HEK293 (cell line): ENCODE results near the gene PGAM5.

Experiments
- CTCF ChIA-PET: fragments of 350-600 bp; formaldehyde crosslinking; extraction: SDS; loops from one replicate; lab custom pipeline; 2021; ENCODE audit warnings: antibody characterized with exemption; lab: Yijun Ruan, JAX
- POLR2A ChIA-PET: fragments of 300-600 bp; formaldehyde crosslinking; extraction: SDS; loops from one replicate; lab custom pipeline; 2020; ENCODE audit warnings: antibody characterized with exemption, inconsistent platforms; lab: Yijun Ruan, JAX
- H3K27ac ChIP-seq: fragments of 200-500 bp; sonication (Bioruptor generic); 2 replicates; pipeline ENCODE4 v1.5.1; 2014; ENCODE audit warnings: low read depth, low read length, control low read depth, inconsistent platforms; ENCODE audit errors: extremely low read depth
- H3K36me3 ChIP-seq, 2 experiments: fragments of 200-500 bp in 1 of 2; sonication (Bioruptor generic) in 1 of 2; 1 replicate in 1 of 2; 2 replicates in 1 of 2; pipeline ENCODE4 v1.5.1; 2014 to 2017; ENCODE audit warnings: inconsistent platforms in 2 of 2, low read length in 2 of 2; ENCODE audit not compliant: control insufficient read depth in 2 of 2, insufficient read depth in 1 of 2
- H3K4me1 ChIP-seq: fragments of 200-500 bp; sonication (Bioruptor generic); 2 replicates; pipeline ENCODE4 v1.5.1; 2014; ENCODE audit warnings: mild to moderate bottlenecking, low read length, inconsistent platforms; ENCODE audit not compliant: control insufficient read depth, insufficient read depth
- H3K4me3 ChIP-seq: 2 replicates; pipeline ENCODE4 v1.5.1; 2011; ENCODE audit warnings: low read depth, mild to moderate bottlenecking, control low read depth, low read length, moderate library complexity
- H3K9me3 ChIP-seq: fragments of 200-500 bp; sonication (Bioruptor generic); 2 replicates; pipeline ENCODE4 v1.5.1; 2014; ENCODE audit warnings: low read depth, low read length, inconsistent platforms; ENCODE audit not compliant: control insufficient read depth, insufficient read depth
- FEZF1 ChIP-seq: fragments of 450-650 bp; formaldehyde crosslinking; IDR thresholded peaks from 2 replicates; pipeline ENCODE4 v1.5.1; 2016; ENCODE audit warnings: missing biosample characterization, missing genetic modification characterization
- KLF8 ChIP-seq: fragments of 450-650 bp; formaldehyde crosslinking; IDR thresholded peaks from 2 replicates; pipeline ENCODE4 v1.5.1; 2016; ENCODE audit warnings: missing biosample characterization, missing genetic modification characterization
- MZF1 ChIP-seq: fragments of 450-650 bp; formaldehyde crosslinking; IDR thresholded peaks from 2 replicates; pipeline ENCODE4 v1.5.1; 2017; ENCODE audit warnings: missing biosample characterization, missing genetic modification characterization, borderline replicate concordance
- SCRT2 ChIP-seq: fragments of 450-650 bp; formaldehyde crosslinking; IDR thresholded peaks from 2 replicates; pipeline ENCODE4 v1.5.1; 2016; ENCODE audit warnings: missing biosample characterization, missing genetic modification characterization
- YY2 ChIP-seq: fragments of 450-650 bp; formaldehyde crosslinking; IDR thresholded peaks from 2 replicates; pipeline ENCODE4 v1.5.1; 2016; ENCODE audit warnings: missing biosample characterization, missing genetic modification characterization
- ZFHX2 ChIP-seq: fragments of 450-650 bp; formaldehyde crosslinking; conservative IDR thresholded peaks from 2 replicates; pipeline ENCODE4 v1.5.1; 2016; ENCODE audit warnings: missing biosample characterization, missing genetic modification characterization
- ZFP69B ChIP-seq: fragments of 450-650 bp; formaldehyde crosslinking; IDR thresholded peaks from 2 replicates; pipeline ENCODE4 v1.5.1; 2016; ENCODE audit warnings: missing biosample characterization, missing genetic modification characterization
- ZNF121 ChIP-seq: fragments of 450-650 bp; formaldehyde crosslinking; IDR thresholded peaks from 2 replicates; pipeline ENCODE4 v1.5.1; 2016; ENCODE audit warnings: missing biosample characterization, missing genetic modification characterization
- ZNF155 ChIP-seq: fragments of 450-650 bp; formaldehyde crosslinking; IDR thresholded peaks from 2 replicates; pipeline ENCODE4 v1.5.1; 2016; ENCODE audit warnings: missing biosample characterization, missing genetic modification characterization
- ZNF169 ChIP-seq: fragments of 450-650 bp; formaldehyde crosslinking; IDR thresholded peaks from 2 replicates; pipeline ENCODE4 v1.5.1; 2016; ENCODE audit warnings: missing biosample characterization, missing genetic modification characterization
- ZNF174 ChIP-seq: fragments of 450-650 bp; formaldehyde crosslinking; IDR thresholded peaks from 2 replicates; pipeline ENCODE4 v1.5.0; 2017; ENCODE audit warnings: missing biosample characterization, mild to moderate bottlenecking, missing genetic modification characterization
- ZNF214 ChIP-seq: fragments of 450-650 bp; formaldehyde crosslinking; IDR thresholded peaks from 2 replicates; pipeline ENCODE4 v1.5.1; 2017; ENCODE audit warnings: missing biosample characterization, mild to moderate bottlenecking, missing genetic modification characterization, borderline replicate concordance
- ZNF266 ChIP-seq: fragments of 450-650 bp; formaldehyde crosslinking; IDR thresholded peaks from 2 replicates; pipeline ENCODE4 v1.5.1; 2016; ENCODE audit warnings: missing biosample characterization, missing genetic modification characterization, low read depth
- ZNF335 ChIP-seq: fragments of 450-650 bp; formaldehyde crosslinking; conservative IDR thresholded peaks from 2 replicates; pipeline ENCODE4 v1.5.1; 2016; ENCODE audit warnings: missing biosample characterization, missing genetic modification characterization
- ZNF366 ChIP-seq: fragments of 450-650 bp; formaldehyde crosslinking; conservative IDR thresholded peaks from 2 replicates; pipeline ENCODE4 v1.5.1; 2016; ENCODE audit warnings: missing biosample characterization, missing genetic modification characterization
- ZNF37A ChIP-seq: fragments of 450-650 bp; IDR thresholded peaks from 2 replicates; pipeline ENCODE4 v1.5.1; 2018; ENCODE audit warnings: missing biosample characterization, missing genetic modification characterization
- ZNF510 ChIP-seq: fragments of 450-650 bp; formaldehyde crosslinking; IDR thresholded peaks from 2 replicates; pipeline ENCODE4 v1.5.1; 2018; ENCODE audit warnings: mild to moderate bottlenecking, missing genetic modification characterization, missing biosample characterization; ENCODE audit not compliant: insufficient replicate concordance
- ZNF514 ChIP-seq: fragments of 450-650 bp; formaldehyde crosslinking; IDR thresholded peaks from 2 replicates; pipeline ENCODE4 v1.5.1; 2016; ENCODE audit warnings: missing biosample characterization, missing genetic modification characterization
- ZNF600 ChIP-seq: fragments of 450-650 bp; formaldehyde crosslinking; IDR thresholded peaks from 2 replicates; pipeline ENCODE4 v1.5.1; 2016; ENCODE audit warnings: missing biosample characterization, missing genetic modification characterization
- ZNF623 ChIP-seq: fragments of 450-650 bp; formaldehyde crosslinking; IDR thresholded peaks from 2 replicates; pipeline ENCODE4 v1.5.1; 2016; ENCODE audit warnings: missing biosample characterization, missing genetic modification characterization
- ZNF626 ChIP-seq: fragments of 450-650 bp; sonication (Bioruptor Pico); formaldehyde crosslinking; IDR thresholded peaks from 2 replicates; pipeline ENCODE4 v1.5.1; 2018; ENCODE audit warnings: missing biosample characterization, missing genetic modification characterization, inconsistent platforms
- ZNF660 ChIP-seq: fragments of 450-650 bp; IDR thresholded peaks from 2 replicates; pipeline ENCODE4 v1.5.1; 2018; ENCODE audit warnings: missing biosample characterization, mild to moderate bottlenecking, missing genetic modification characterization
- ZNF664 ChIP-seq: fragments of 450-650 bp; formaldehyde crosslinking; IDR thresholded peaks from 2 replicates; pipeline ENCODE4 v1.5.1; 2016; ENCODE audit warnings: missing biosample characterization, missing genetic modification characterization
- ZNF747 ChIP-seq: fragments of 450-650 bp; formaldehyde crosslinking; IDR thresholded peaks from 2 replicates; pipeline ENCODE4 v1.5.1; 2016; ENCODE audit warnings: missing biosample characterization, missing genetic modification characterization
- ZNF785 ChIP-seq: fragments of 450-650 bp; formaldehyde crosslinking; IDR thresholded peaks from 2 replicates; pipeline ENCODE4 v1.5.1; 2016; ENCODE audit warnings: missing biosample characterization, missing genetic modification characterization
- ZNF791 ChIP-seq: fragments of 450-650 bp; formaldehyde crosslinking; IDR thresholded peaks from 2 replicates; pipeline ENCODE4 v1.5.1; 2016; ENCODE audit warnings: missing biosample characterization, missing genetic modification characterization
- ZNF837 ChIP-seq: fragments of 450-650 bp; formaldehyde crosslinking; IDR thresholded peaks from 2 replicates; pipeline ENCODE4 v1.5.1; 2016; ENCODE audit warnings: missing biosample characterization, missing genetic modification characterization
- ZSCAN30 ChIP-seq: fragments of 450-650 bp; IDR thresholded peaks from 2 replicates; pipeline ENCODE4 v1.5.1; 2018; ENCODE audit warnings: missing biosample characterization, mild to moderate bottlenecking, missing genetic modification characterization, moderate library complexity
- ZXDB ChIP-seq: fragments of 450-650 bp; formaldehyde crosslinking; IDR thresholded peaks from 2 replicates; pipeline ENCODE4 v1.5.1; 2016; ENCODE audit warnings: missing biosample characterization, missing genetic modification characterization

Gene PGAM5

GRCh38 chr12:132669166-132669879 lies 41.3 kb upstream of the PGAM5 start:
- CTCF ChIA-PET: no interaction called here
- POLR2A ChIA-PET: no interaction called here
- TF ChIP-seq ZNF623 (tag by site-specific recombination) (no peak), FEZF1 (tag by site-specific recombination) (no peak), ZNF335 (tag by site-specific recombination) (no peak)

GRCh38 chr12:132672116-132672515 lies 38.5 kb upstream of the PGAM5 start:
- peaks cover 49 to 93% of the 10 kb centered on the region in 2 experiments for H3K36me3 ChIP-seq
- CTCF ChIA-PET: interaction anchor here (0.7 to 0.9 kb wide), 2 partner anchors 13 to 33 kb away, joined by 5 to 6 read pairs; no protein-coding TSS in a partner anchor
- TF ChIP-seq ZNF785 (tag by site-specific recombination) (no peak), ZNF174 (no peak), ZNF121 (tag by site-specific recombination) (no peak), ZNF664 (tag by site-specific recombination) (no peak), ZNF791 (tag by site-specific recombination) (no peak), ZNF600 (tag by site-specific recombination) (no peak), ZFHX2 (tag by site-specific recombination) (no peak), ZSCAN30 (tag by site-specific recombination) (no peak), KLF8 (no peak), YY2 (tag by site-specific recombination) (no peak), SCRT2 (tag by site-specific recombination) (no peak), ZNF514 (tag by site-specific recombination) (no peak), ZNF747 (no peak), ZNF837 (no peak), ZNF266 (tag by site-specific recombination) (no peak), ZFP69B (tag by site-specific recombination) (no peak), ZNF155 (tag by site-specific recombination) (no peak), ZNF510 (tag by site-specific recombination) (no peak), ZNF366 (tag by site-specific recombination) (no peak)

More at GRCh38 chr12:132669166-132669879, 41.3 kb upstream of the PGAM5 start:
- Histone ChIP-seq H3K4me1 (no peaks in the 10 kb centered on the region), H3K36me3 (peaks cover 61 to 93% of the 10 kb centered on the region in 2 experiments), H3K27ac (no peak overlapping the region), H3K4me3 (no peak overlapping the region), H3K9me3 (no peaks in the 10 kb centered on the region)

GRCh38 chr12:132672678-132673077 lies 38.0 kb upstream of the PGAM5 start:
- TF ChIP-seq ZNF660 (tag by site-specific recombination): no peak
- no peak for TF ChIP-seq ZXDB
- no peak for TF ChIP-seq ZNF214 (tag by site-specific recombination)
- no peak for TF ChIP-seq ZFHX2 (tag by site-specific recombination)
- no peak for TF ChIP-seq ZNF626
- TF ChIP-seq ZNF37A (tag by site-specific recombination): no peak
- no peak for TF ChIP-seq ZNF623 (tag by site-specific recombination)
- TF ChIP-seq ZNF510 (tag by site-specific recombination): no peak
- TF ChIP-seq ZNF169: no peak
- no peak for TF ChIP-seq MZF1 (tag by site-specific recombination)
- no peak overlapping the region for H3K4me3 ChIP-seq
- no peaks in the 10 kb centered on the region for H3K9me3 ChIP-seq
- H3K4me1 ChIP-seq: no peaks in the 10 kb centered on the region
- ChIA-PET POLR2A (no interaction called here), CTCF (interaction anchor here (0.9 kb wide), 1 partner anchor 13 kb away, joined by 6 read pairs; no protein-coding TSS in a partner anchor)
- H3K27ac ChIP-seq: no peak overlapping the region
- H3K36me3 ChIP-seq: peaks cover 53 to 93% of the 10 kb centered on the region in 2 experiments

More at GRCh38 chr12:132672116-132672515, 38.5 kb upstream of the PGAM5 start:
- H3K27ac ChIP-seq: no peak overlapping the region
- H3K4me3 ChIP-seq: no peak overlapping the region
- POLR2A ChIA-PET: no interaction called here
- H3K4me1 ChIP-seq: no peaks in the 10 kb centered on the region
- no peaks in the 10 kb centered on the region for H3K9me3 ChIP-seq
